Trophoblast cell (in vitro differentiated cells and primary cell): ENCODE measurements around the gene TMEM135.
"Not testable (repeated sequence)": the region's sequence is repeated elsewhere in the genome, so short reads cannot be mapped to it uniquely, and the experiment has no call there.

Experiments used
- DNase-seq, 2 donors: peaks; one replicate each; pipeline ENCODE4 v3.0.0-alpha.2; 2016
- H2AFZ ChIP-seq: 2 replicates; pipeline ENCODE4 v1.6.1; 2013; ENCODE audit warnings: low read length, moderate library complexity, mild to moderate bottlenecking; ENCODE audit not compliant: insufficient read depth, poor library complexity
- H2AK5ac ChIP-seq: 2 replicates; pipeline ENCODE4 v1.6.1; 2013; ENCODE audit warnings: mild to moderate bottlenecking, low read length
- H2BK120ac ChIP-seq: 2 replicates; pipeline ENCODE4 v1.6.1; 2013; ENCODE audit warnings: low read length, mild to moderate bottlenecking, moderate library complexity; ENCODE audit not compliant: insufficient read depth, poor library complexity
- H2BK12ac ChIP-seq: 2 replicates; pipeline ENCODE4 v1.6.1; 2013; ENCODE audit warnings: mild to moderate bottlenecking, low read length, moderate library complexity
- H2BK5ac ChIP-seq: 2 replicates; pipeline ENCODE4 v1.6.1; 2013; ENCODE audit warnings: low read length, low read depth, moderate library complexity, mild to moderate bottlenecking; ENCODE audit not compliant: poor library complexity
- H3K14ac ChIP-seq: 2 replicates; pipeline ENCODE4 v1.6.1; 2013; ENCODE audit warnings: mild to moderate bottlenecking, low read length
- H3K18ac ChIP-seq: 2 replicates; pipeline ENCODE4 v1.6.1; 2013; ENCODE audit warnings: mild to moderate bottlenecking, low read length
- H3K23ac ChIP-seq: 2 replicates; pipeline ENCODE4 v1.6.1; 2013; ENCODE audit warnings: low read length
- H3K27ac ChIP-seq: 2 replicates; pipeline ENCODE4 v1.5.1; 2013; ENCODE audit warnings: low read depth, mild to moderate bottlenecking, inconsistent platforms, low read length, moderate library complexity
- H3K27me3 ChIP-seq: 2 replicates; pipeline ENCODE4 v1.6.1; 2013; ENCODE audit warnings: inconsistent platforms, mild to moderate bottlenecking, low read length, moderate library complexity; ENCODE audit not compliant: insufficient read depth
- H3K36me3 ChIP-seq, 2 experiments: 1 replicate in 1 of 2; 2 replicates in 1 of 2; pipeline ENCODE4 v1.6.1; 2013; ENCODE audit warnings: low read length in 2 of 2, mild to moderate bottlenecking in 2 of 2, moderate library complexity in 1 of 2; ENCODE audit not compliant: insufficient read depth in 2 of 2, control insufficient read depth in 1 of 2
- H3K4ac ChIP-seq: 2 replicates; pipeline ENCODE4 v1.6.1; 2013; ENCODE audit warnings: low read depth, mild to moderate bottlenecking, low read length, moderate library complexity
- H3K4me1 ChIP-seq, 2 experiments: 1 replicate in 1 of 2; 2 replicates in 1 of 2; pipeline ENCODE4 v1.6.1; 2013; ENCODE audit warnings: low read length in 2 of 2, mild to moderate bottlenecking in 2 of 2, moderate library complexity in 1 of 2; ENCODE audit not compliant: insufficient read depth in 2 of 2, control insufficient read depth in 1 of 2
- H3K4me2 ChIP-seq: 2 replicates; pipeline ENCODE4 v1.6.1; 2013; ENCODE audit warnings: inconsistent platforms, mild to moderate bottlenecking, low read length, moderate library complexity
- H3K4me3 ChIP-seq: 2 replicates; pipeline ENCODE4 v1.5.1; 2013; ENCODE audit warnings: mild to moderate bottlenecking, low read depth, low read length, inconsistent platforms
- H3K79me1 ChIP-seq: one replicate; pipeline ENCODE4 v1.6.1; 2013; ENCODE audit warnings: low read length
- H3K79me2 ChIP-seq: 2 replicates; pipeline ENCODE4 v1.6.1; 2013; ENCODE audit warnings: low read length, mild to moderate bottlenecking; ENCODE audit not compliant: control insufficient read depth, insufficient read depth, poor library complexity
- H3K9ac ChIP-seq: 2 replicates; pipeline ENCODE4 v1.6.1; 2013; ENCODE audit warnings: mild to moderate bottlenecking, low read length
- H3K9me3 ChIP-seq: 2 replicates; pipeline ENCODE4 v1.6.1; 2013; ENCODE audit warnings: low read depth, mild to moderate bottlenecking, control low read depth, inconsistent platforms, low read length; ENCODE audit not compliant: insufficient read depth
- H4K12ac ChIP-seq: 2 replicates; pipeline ENCODE4 v1.6.1; 2013; ENCODE audit warnings: low read depth, mild to moderate bottlenecking, low read length, moderate library complexity
- H4K8ac ChIP-seq: 2 replicates; pipeline ENCODE4 v1.6.1; 2013; ENCODE audit warnings: low read depth, mild to moderate bottlenecking, low read length, moderate library complexity
- H4K91ac ChIP-seq: one replicate; pipeline ENCODE4 v1.6.1; 2013; ENCODE audit warnings: low read depth, mild to moderate bottlenecking, low read length, moderate library complexity
- WGBS: extraction: QIAGEN DNeasy Blood & Tissue Kit; methylation state at CpG from one replicate; pipeline ENCODE4 v1.1.7; 2013; ENCODE audit warnings: missing lambda C conversion rate; ENCODE audit not compliant: insufficient read length, insufficient coverage; ENCODE audit errors: extremely low coverage; 5-methylcytosine and 5-hydroxymethylcytosine counted together

The TMEM135 gene

DNA sequence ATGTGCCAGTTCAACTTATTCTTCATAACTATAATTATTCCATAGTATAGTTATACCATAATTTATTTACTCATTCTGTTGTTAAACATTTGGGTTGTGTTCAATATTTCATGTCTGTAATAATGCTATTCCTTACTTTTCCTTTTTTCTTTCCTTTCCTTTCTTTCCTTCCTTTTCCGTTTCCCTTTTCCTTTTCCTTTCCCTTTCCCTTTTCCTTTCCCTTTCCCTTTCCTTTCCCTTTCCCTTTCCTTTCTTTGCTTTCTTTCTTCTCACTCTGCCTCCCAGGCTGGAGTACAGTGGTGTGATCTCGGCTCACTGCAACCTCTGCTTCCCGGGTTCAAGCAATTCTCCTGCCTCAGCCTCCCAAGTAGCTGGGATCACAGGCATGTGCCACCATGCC lies 151.2 kb downstream of the TMEM135 start:
- no CpG with 5 or more reads among the region's 3 CpGs for WGBS
- H3K18ac ChIP-seq, H3K79me2 ChIP-seq, H3K4me3 ChIP-seq, H4K8ac ChIP-seq, H3K14ac ChIP-seq, H2BK12ac ChIP-seq, H3K79me1 ChIP-seq, H3K4me1 ChIP-seq, H3K4me2 ChIP-seq, H3K27ac ChIP-seq, H3K9me3 ChIP-seq, H3K36me3 ChIP-seq, H3K4ac ChIP-seq, H4K12ac ChIP-seq, H3K9ac ChIP-seq, H4K91ac ChIP-seq, H2BK5ac ChIP-seq, H2BK120ac ChIP-seq, H2AK5ac ChIP-seq, DNase-seq, H2AFZ ChIP-seq, H3K23ac ChIP-seq, H3K27me3 ChIP-seq: not testable (repeated sequence)

DNA sequence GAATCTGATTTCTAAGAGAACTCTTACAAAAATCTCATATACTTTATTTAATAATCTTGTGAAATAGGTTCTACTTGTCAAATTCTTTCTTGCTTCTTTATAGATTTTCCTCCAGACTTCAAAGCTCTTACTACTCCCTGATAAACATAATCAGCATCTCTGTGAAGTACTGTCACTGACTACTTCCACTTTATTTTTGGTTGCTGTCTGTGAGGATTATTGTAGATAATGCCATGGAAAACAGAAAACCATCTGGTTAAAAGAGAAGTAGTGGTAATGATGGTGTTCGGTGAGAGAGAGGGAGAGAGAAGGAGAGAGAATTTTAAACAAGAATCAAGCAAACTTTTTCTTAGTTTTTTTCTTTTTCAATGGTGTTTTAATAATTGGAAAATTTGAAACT lies 152.3 kb downstream of the TMEM135 start:
- Histone ChIP-seq H2BK5ac (no peak overlapping the region), H3K27ac (no peak overlapping the region), H4K12ac (no peak overlapping the region), H3K9ac (no peak overlapping the region), H4K91ac (no peak overlapping the region), H2AFZ (no peak overlapping the region), H3K79me1 (no peaks in the 10 kb centered on the region), H3K79me2 (no peaks in the 10 kb centered on the region), H4K8ac (no peak overlapping the region), H3K9me3 (no peaks in the 10 kb centered on the region), H2BK12ac (no peak overlapping the region), H2AK5ac (no peak overlapping the region), H3K4me3 (no peak overlapping the region), H3K4me1 (no peaks in the 10 kb centered on the region), H3K18ac (no peak overlapping the region), H3K23ac (no peak overlapping the region), H3K4ac (no peak overlapping the region), H2BK120ac (no peak overlapping the region), H3K36me3 (no peaks in the 10 kb centered on the region), H3K4me2 (no peak overlapping the region), H3K27me3 (no peaks in the 10 kb centered on the region), H3K14ac (no peak overlapping the region)
- no peak for DNase-seq
- no CpG with 5 or more reads among the region's 1 CpG for WGBS

DNA sequence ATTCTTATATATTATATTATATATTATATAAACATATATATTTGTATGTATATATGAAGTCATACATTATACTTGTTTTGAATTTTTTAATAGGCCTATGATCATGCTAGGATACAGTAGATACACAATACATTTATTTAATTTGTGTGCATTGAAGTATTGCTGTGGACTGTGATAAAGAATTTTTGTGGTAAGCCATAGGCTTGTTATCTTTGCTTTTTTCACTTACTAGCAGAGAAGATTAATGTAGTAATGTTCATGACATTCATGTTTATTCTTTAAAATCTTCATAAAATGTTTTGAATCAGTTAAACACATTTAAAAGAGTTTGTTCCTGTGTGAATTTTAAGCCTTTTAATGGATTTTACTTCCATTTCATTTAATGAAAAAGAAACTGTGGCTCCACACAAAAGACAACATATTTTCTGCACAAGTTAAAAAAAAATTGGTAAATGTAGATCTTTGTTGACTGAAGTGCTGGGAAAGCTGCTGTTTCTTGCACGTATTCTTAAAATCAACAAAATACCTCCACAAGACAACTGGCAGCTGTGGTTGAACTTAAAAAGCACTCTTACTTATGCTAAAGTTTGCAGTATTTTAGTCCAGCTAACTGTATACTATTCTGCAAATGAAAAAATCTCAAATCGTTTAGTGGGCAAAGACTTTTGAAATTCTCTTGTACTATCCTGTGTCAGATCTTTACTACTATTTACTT lies 156.2 kb downstream of the TMEM135 start:
- Histone ChIP-seq H3K4me1 (no peaks in the 10 kb centered on the region), H4K12ac (no peak overlapping the region), H3K9me3 (no peaks in the 10 kb centered on the region), H3K27me3 (no peaks in the 10 kb centered on the region), H3K79me1 (no peaks in the 10 kb centered on the region), H3K9ac (no peak overlapping the region), H3K23ac (no peak overlapping the region), H2AK5ac (no peak overlapping the region), H3K4me2 (no peak overlapping the region), H3K4ac (no peak overlapping the region), H2BK12ac (no peak overlapping the region), H2BK120ac (no peak overlapping the region), H4K91ac (no peak overlapping the region), H2AFZ (no peak overlapping the region), H3K36me3 (no peaks in the 10 kb centered on the region), H4K8ac (no peak overlapping the region), H3K14ac (no peak overlapping the region), H3K4me3 (no peak overlapping the region), H3K18ac (no peak overlapping the region), H2BK5ac (no peak overlapping the region), H3K27ac (no peak overlapping the region), H3K79me2 (no peaks in the 10 kb centered on the region)
- no CpG with 5 or more reads among the region's 2 CpGs for WGBS
- no peak for DNase-seq

DNA sequence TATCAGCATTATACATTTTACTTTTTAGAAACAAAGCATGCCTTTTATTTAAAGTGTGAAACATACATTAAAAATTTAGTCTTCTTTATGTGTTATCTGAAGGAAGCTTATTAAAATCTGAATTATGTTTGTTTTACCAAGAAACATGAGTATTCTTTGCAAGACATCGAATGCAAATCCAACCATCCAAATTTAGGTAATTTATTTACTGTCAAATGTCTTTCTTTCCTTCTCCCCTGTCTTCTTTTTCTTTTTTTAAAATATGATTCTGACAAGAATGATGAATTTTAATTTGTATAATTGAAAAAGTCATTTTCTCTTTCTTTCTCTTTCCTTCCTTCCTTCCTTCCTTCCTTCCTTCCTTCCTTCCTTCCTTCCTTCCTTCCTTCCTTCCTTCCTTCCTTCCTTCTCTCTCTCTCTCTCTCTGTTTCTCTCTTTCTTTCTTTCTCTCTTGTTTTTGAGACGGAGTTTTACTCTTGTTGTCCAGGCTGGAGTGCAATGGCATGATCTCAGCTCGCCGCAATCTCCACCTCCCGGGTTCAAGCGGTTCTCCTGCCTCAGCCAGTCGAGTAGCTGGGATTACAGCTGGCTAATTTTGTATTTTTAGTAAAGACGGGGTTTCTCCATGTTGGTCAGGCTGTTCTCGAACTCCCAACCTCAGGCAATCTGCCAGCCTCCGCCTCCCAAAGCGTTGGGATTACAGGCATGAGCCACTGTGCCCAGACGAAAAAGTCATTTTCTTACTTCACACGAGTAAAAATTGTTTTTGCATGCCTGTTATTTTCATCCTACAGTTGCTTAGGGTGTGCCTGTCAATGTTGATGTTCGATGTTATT lies 157.5 kb downstream of the TMEM135 start:
- no peaks in the 10 kb centered on the region for H3K36me3 ChIP-seq
- no peak overlapping the region for H3K9ac ChIP-seq
- no peak overlapping the region for H3K23ac ChIP-seq
- no peak overlapping the region for H4K8ac ChIP-seq
- H3K79me1 ChIP-seq, result no peaks in the 10 kb centered on the region
- no peak for DNase-seq
- H2AK5ac ChIP-seq, result no peak overlapping the region
- H3K27me3 ChIP-seq, result no peaks in the 10 kb centered on the region
- H3K14ac ChIP-seq, result no peak overlapping the region
- no peak overlapping the region for H3K27ac ChIP-seq
- no peak overlapping the region for H2AFZ ChIP-seq
- no peak overlapping the region for H2BK120ac ChIP-seq
- no peak overlapping the region for H4K91ac ChIP-seq
- H3K4me3 ChIP-seq, result no peak overlapping the region
- no peaks in the 10 kb centered on the region for H3K79me2 ChIP-seq
- H4K12ac ChIP-seq, result no peak overlapping the region
- no peak overlapping the region for H2BK5ac ChIP-seq
- no peak overlapping the region for H2BK12ac ChIP-seq
- WGBS, result no CpG with 5 or more reads among the region's 14 CpGs
- H3K4ac ChIP-seq, result no peak overlapping the region
- H3K18ac ChIP-seq, result no peak overlapping the region
- no peaks in the 10 kb centered on the region for H3K4me1 ChIP-seq
- H3K9me3 ChIP-seq, result no peaks in the 10 kb centered on the region
- H3K4me2 ChIP-seq, result no peak overlapping the region
